Jurkat, Clone E6-1 (cell line): ENCODE data around the gene LHFPL5.

Experiments used
- DNase-seq: peaks from one replicate; pipeline ENCODE4 v3.0.0-alpha.2; 2011; ENCODE audit warnings: low read depth, low spot score
- H3K4me3 ChIP-seq: 2 replicates; pipeline ENCODE4 v1.5.1; 2011; ENCODE audit warnings: mild to moderate bottlenecking, low read length, control low read depth, moderate library complexity

Gene LHFPL5

GRCh38 chr6:35787266-35788218 lies 17.6 kb upstream of the LHFPL5 start:
- H3K4me3 ChIP-seq = no peak overlapping the region
- no peak for DNase-seq

GRCh38 chr6:35788423-35788982 lies 16.6 kb upstream of the LHFPL5 start:
- no peak for DNase-seq
- H3K4me3 ChIP-seq = no peak overlapping the region

- no peak for DNase-seq
- H3K4me3 ChIP-seq = no peak overlapping the region
These were observed 14.5 kb upstream of the LHFPL5 start for GRCh38 chr6:35790683-35791082.

DNA sequence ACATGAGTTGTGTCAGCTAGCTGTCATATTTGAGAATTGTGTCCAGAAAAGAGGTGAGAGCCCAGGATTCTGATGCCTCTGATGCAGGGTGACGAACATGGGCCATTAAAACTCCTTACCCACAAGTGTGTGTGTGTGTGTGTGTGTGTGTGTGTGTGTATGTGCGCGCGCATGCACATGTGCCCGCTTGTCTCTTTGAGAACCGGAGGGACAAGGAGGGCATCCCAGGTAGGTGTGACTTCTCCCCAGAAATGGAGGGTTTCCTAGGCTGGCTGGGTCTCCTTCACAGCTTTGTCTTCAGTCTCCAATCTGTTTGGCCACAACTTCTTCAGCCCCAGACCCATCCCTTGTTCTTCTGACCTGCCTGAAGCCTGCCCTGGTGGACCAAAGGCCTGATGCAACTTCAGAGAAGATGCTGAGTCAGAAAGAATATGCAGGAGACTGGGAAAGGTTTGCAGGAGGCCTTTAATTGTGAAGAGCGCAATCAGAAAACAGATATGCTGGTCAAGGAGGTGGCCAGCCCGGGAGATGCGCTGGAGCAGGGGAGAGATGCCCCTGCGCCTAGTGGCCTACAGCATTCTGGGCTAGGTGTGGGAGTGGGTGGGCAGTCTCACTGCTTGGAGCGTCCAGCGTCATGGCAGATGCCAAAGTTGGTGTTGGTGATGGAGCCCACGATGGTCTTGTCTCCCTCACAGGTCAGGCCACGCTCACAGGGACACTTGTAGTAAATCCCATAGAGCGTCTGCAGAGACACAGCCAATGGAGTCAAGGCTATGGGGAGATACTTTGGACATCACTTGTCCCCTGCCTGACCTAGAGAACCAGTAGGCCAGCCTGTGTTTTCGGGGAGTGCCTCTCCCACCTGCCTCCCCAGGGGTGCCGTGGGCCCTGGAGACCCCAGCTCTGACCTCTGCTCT lies 10.4 kb upstream of the LHFPL5 start:
- DNase-seq = no peak
- H3K4me3 ChIP-seq = no peak overlapping the region

DNA sequence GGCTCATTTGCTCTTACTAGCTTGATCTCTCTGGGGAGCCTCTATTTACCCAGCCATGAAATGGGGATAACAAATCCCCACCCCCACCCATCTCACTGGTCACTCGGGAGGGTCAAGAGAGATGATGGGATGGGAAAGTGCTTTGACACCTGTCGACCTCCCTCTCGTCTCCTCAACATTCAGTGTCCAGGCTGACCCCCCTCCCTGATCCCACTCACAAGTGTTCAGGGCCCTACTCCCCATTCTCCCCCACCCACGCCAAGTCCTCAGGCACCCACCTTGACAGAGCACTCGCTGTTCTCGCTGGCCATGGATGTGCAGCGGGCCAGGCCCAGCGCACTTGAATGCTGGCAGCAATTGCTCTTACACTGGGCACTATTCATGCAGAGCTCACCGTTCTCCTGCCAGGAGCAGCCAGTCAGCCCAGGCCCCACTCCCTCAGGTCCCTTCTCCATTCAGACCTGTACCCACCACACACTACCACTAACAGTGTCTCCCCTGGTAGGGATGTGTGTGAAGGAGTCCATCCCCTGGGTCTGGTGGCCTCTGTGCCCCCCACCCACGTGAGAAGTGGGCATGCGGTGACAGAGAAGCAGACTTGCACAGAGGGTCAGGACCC lies 9.6 kb upstream of the LHFPL5 start:
- H3K4me3 ChIP-seq = no peak overlapping the region
- no peak for DNase-seq

DNA sequence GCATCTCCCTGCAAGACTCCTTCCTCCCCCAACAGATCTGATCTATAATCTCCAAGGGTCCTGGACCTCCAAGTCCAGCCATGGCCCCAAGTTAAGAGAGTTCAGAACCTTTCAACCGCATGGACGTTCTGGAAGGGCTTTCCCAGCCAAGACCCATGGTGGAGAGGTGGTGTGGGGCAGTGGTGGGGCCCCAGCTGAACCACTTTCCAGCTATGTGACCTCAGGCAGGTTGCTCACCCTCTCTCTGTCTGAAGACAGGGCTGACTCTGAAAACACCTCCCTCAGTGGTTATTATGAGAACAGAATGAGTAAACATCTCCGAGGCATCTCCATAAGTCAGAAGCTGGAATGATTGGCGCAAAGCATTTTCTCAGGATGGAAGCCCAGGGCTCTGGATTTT lies 8.9 kb upstream of the LHFPL5 start:
- no peak overlapping the region for H3K4me3 ChIP-seq
- DNase-seq = no peak

- DNase-seq = no peak
- no peak overlapping the region for H3K4me3 ChIP-seq
These were observed 7.2 kb upstream of the LHFPL5 start for GRCh38 chr6:35797837-35798526.

- no peak overlapping the region for H3K4me3 ChIP-seq
- no peak for DNase-seq
These were observed 6.4 kb upstream of the LHFPL5 start for GRCh38 chr6:35798706-35799105.

GRCh38 chr6:35801148-35801547 lies 4.0 kb upstream of the LHFPL5 start:
- DNase-seq = no peak

DNA sequence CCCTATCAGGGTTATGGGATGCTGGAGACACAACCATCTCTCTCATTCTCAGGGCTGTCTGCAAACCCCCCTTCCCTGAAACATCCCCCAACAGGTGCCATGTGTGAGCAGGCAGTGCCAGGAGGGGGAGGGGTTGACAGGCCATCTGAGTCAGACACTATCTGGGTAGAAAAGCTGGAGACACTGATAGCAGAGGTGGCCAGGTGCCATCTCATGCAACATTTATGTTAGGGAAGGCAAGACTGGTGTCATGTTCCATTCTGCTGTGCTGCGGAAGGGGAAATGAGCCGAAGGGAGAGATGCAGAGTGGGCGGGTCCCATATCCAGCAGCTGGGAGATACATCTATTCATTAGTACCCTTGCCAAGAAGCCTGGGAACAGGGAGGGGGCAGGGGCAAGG lies 3.5 kb downstream of the LHFPL5 start:
- DNase-seq = no peak
- no peak overlapping the region for H3K4me3 ChIP-seq

More at GRCh38 chr6:35801148-35801547, 4.0 kb upstream of the LHFPL5 start:
- no peak overlapping the region for H3K4me3 ChIP-seq

DNA sequence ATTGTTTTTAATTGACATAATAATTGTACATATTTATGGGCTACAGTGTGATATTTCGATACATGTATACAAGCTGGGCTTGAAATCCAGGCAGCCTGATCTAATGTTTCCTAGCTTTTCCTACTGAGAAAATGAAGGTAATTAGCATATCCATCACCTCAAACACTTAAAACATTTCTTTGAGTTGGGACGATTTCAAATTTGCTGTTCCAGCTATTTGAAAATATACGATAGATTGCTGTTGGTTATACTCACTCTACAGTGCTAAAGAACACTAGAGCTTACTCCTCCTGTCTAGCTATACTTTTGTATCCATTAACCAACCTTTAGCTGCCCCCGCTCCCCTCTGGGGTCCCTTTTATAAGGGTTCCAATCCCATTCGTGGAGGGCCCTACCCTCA lies 4.7 kb downstream of the LHFPL5 start:
- DNase-seq = no peak

GRCh38 chr6:35810971-35811698 lies 6.0 kb downstream of the LHFPL5 start:
- no peak for DNase-seq
- no peak overlapping the region for H3K4me3 ChIP-seq

More for the DNA sequence above, 4.7 kb downstream of the LHFPL5 start:
- H3K4me3 ChIP-seq = no peak overlapping the region

- H3K4me3 ChIP-seq = no peak overlapping the region
- no peak for DNase-seq
These were observed 6.5 kb downstream of the LHFPL5 start for GRCh38 chr6:35811699-35811995.

DNA sequence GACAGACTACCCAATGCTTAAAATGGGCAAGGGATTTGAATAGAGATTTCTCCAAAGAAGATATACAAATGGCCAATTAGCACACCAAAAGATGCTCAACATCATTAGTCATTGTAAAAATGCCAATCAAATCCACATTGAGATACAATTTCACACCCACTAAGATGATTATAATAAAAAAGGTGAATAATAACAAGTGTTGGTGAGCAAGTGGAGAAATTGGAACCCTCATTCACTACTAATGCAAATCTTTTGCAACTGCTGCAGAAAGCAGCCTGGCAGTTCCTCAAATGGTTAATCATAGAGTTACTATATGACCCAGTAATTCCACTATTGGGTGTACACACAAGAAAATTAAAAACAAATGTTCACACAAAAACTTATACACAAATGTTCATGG lies 12.4 kb downstream of the LHFPL5 start:
- no peak overlapping the region for H3K4me3 ChIP-seq
- no peak for DNase-seq

DNA sequence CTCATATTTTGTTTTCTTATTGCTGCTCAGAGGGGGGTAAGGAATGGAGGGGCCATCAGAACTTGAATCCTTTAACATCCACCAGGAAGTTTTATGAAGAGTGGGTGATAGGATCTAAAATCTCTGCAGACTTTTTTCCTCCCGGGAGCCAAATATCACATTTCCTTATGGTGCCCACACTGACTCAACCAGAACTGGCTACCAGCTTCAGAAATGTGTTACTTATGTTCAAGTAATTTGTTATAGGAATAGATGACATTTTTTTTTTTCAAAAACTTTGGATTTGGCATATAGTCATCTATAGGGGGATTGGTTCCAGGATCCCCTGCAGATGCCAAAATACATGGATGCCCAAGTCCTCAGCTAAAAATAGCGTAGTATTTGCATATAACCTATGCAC lies 18.4 kb downstream of the LHFPL5 start:
- no peak for DNase-seq
- H3K4me3 ChIP-seq = no peak overlapping the region

DNA sequence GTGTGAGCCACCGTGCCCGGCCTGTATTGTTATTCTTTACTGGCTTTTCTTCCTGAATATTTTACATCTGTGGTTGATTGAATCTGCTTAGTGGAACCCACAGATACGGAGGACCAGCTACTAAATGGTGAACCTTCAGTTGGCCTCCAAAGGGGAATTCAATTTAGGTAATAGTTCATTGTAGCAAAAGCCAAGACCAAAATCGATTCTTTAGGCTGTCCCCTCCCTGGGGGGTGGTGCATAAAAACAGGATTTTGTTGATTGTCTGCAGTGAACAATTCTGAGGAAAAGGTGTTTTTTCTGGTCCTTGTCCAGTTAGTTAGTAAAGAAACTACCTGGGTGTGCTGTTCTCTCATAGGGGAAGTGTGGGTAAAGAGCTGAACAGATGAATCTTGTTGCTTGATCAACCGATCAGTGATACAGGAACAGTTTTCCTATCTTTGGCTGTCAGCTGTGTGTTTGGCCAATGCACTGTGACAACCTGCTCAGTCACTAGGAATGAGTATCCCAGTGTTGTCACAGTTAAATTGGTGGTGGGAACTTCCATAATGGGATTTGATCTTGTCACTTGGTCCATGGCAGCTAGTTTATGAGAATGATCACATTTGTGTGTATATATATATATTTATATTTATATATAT lies 19.5 kb downstream of the LHFPL5 start:
- no peak overlapping the region for H3K4me3 ChIP-seq
- DNase-seq = no peak

- no peak for DNase-seq
These were observed 24.2 kb downstream of the LHFPL5 start for GRCh38 chr6:35829306-35829705.

More at GRCh38 chr6:35829306-35829705, 24.2 kb downstream of the LHFPL5 start:
- H3K4me3 ChIP-seq = no peak overlapping the region
